ENCODE data around the gene NCOA7.

NCOA7 gene, protein sequence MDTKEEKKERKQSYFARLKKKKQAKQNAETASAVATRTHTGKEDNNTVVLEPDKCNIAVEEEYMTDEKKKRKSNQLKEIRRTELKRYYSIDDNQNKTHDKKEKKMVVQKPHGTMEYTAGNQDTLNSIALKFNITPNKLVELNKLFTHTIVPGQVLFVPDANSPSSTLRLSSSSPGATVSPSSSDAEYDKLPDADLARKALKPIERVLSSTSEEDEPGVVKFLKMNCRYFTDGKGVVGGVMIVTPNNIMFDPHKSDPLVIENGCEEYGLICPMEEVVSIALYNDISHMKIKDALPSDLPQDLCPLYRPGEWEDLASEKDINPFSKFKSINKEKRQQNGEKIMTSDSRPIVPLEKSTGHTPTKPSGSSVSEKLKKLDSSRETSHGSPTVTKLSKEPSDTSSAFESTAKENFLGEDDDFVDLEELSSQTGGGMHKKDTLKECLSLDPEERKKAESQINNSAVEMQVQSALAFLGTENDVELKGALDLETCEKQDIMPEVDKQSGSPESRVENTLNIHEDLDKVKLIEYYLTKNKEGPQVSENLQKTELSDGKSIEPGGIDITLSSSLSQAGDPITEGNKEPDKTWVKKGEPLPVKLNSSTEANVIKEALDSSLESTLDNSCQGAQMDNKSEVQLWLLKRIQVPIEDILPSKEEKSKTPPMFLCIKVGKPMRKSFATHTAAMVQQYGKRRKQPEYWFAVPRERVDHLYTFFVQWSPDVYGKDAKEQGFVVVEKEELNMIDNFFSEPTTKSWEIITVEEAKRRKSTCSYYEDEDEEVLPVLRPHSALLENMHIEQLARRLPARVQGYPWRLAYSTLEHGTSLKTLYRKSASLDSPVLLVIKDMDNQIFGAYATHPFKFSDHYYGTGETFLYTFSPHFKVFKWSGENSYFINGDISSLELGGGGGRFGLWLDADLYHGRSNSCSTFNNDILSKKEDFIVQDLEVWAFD

GRCh38 chr6:125790358-125791150 is at the start of gene NCOA7:
Gene NCOA7, plus strand, starts transcription at chr6:125790960. Its CDS starts 24,395 bp downstream, at chr6:125815355.
- DNase-seq (ENCODE audit: low read depth in 2 of 2) = peak; percentile 61 to 73

- DNase-seq (ENCODE audit: low read depth in 2 of 2) = no peak
Observed at GRCh38 chr6:125741336-125741735, 49.4 kb upstream of the NCOA7 start.

- no peak for DNase-seq (ENCODE audit: low read depth in 2 of 2)
Observed at GRCh38 chr6:125742024-125742423, 48.7 kb upstream of the NCOA7 start.

DNA sequence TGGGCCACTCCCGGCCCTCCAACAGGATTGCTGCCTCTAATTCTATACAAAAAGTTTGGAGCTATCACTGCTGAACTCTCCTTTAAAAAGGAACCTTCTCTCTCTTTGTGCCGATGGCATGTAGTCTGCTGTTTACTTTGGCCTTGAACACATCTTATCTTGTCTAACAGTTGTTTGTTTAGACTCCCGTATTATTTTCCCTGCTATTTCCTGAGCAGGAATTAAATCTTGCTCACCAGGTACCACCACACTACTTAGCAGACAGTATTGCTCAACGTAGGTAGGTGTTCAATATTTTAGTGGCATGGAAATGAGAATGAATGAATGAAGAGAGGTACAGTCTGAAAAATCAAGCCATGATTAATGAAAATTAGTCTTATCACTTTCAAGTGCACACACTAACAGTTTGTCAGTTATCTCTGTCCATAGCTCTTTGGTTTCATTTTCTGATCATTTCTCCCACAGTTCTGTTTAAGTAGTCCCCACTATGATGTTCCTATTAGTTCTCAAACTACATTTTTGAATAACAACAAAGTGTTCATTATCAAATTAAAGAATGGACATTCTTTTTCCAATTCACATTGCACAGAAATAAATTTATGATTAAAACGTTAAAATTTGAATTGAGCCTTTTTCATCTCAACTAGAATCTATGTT is 48.2 kb upstream of the NCOA7 start:
- no peak for DNase-seq (ENCODE audit: low read depth in 2 of 2)

GRCh38 chr6:125743604-125744003 is 47.2 kb upstream of the NCOA7 start:
- no peak for DNase-seq (ENCODE audit: low read depth in 2 of 2)

DNA sequence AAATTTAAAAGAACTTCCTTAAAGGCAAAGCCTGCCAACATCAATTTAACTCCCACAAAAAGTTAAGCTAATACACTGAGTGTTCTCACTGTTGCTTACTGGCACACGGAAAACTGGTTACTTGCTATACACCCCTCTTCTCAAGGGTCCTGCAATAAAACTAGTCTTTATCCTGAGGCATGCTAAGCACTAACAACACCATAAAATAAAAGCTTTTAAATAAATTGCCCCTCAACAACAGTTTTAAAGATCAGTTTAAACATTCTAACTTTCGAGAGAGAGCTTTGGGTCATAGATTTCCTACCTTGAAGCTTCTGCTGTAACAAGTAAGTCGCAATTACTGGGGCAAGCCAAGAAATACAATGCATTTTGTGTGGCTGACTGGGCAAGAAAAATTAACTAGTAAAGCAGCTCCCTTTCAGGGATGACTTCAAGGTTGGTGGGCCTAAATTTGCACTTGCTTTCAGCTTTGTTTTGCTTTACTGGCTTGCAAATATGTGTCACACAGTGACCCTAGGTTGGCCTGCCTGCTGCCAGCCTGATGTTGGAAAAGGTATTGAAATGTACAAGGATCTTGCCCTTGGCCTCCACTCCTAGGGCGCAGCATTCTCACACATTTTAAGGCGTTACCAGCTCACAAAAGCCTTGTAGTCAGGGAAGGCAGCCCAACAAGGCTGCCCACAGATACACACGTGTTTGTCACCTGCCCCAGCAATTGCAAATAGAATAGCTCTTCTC is 45.3 kb upstream of the NCOA7 start:
- no peak for DNase-seq (ENCODE audit: low read depth in 2 of 2)

GRCh38 chr6:125746019-125746414 is 44.7 kb upstream of the NCOA7 start:
- no peak for DNase-seq (ENCODE audit: low read depth in 2 of 2)

GRCh38 chr6:125746731-125747588 is 43.8 kb upstream of the NCOA7 start:
- peak in 1 of 2 experiments; percentile 60 for DNase-seq (ENCODE audit: low read depth in 2 of 2)

DNA sequence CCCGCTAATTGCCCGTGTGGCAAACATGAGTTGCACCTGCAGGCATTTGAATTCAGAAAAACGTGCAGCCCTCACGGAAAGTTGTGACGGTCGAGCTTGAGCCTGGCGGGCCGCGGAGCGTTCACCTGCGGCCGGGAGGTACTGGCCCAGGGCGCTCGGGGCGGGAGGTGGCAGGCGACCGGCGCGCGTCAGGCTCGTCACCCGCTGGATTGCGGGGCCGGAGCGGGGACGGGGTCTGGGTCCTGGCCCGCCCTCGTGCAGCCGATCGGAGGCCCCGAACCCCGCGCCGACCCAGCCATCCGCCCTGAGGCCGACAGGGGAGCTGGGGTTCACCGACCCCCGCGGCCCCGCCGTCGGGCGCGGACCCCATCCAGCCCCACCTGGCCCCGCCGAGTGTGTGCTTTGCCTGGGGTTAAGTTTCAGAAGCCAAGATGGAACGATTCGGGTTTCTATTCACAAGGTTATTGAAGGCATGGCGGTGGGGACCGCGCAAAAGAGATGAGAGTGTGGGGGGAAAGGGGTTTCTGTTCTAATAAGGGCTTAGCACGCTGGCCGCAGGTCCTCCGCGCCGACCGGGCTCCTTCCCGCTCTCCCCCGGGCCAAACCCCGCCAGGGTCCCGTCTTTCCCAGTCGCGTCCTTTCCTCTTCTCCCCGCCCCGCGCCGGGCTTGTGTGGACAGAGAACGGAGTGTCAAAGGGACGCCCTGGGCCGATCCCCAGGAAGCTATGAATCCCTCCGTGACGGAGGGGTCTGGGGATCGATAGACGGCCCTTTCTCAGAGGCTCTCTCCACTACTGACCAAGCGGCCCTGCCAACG is 43.0 kb upstream of the NCOA7 start:
- no peak for DNase-seq (ENCODE audit: low read depth in 2 of 2)

- no peak for DNase-seq (ENCODE audit: low read depth in 2 of 2)
Observed at GRCh38 chr6:125748406-125749172, 42.2 kb upstream of the NCOA7 start.

DNA sequence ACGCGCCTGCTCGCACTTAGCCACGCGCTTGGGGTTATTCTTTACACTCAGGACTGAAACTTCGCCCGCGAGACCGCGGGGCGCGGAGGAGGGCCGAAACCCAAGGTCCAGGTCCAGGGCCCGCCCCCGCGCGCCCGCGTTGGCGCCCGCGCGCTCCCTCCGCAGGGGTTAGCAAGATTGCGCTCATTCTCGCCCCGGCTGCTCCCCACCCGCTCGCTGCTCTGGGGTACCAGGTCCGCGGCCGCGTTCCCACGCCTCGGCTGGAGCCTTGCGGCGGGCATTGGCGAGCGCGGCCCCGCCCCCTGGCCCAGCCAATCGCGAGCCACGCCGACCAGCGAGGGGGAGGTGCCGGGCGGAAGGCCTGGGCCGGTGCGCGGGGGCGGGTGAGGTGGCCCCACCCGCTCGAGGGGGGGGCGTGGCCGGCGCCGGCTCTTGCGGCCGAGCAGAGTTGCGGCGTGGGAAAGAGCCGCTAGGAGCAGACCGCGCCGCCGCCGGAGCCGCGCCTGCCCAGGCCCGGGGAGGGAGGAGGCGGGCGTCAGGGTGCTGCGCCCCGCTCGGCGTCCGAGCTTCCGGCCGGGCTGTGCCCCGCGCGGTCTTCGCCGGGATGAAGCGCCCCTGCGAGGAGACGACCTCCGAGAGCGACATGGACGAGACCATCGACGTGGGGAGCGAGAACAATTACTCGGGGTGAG is 41.4 kb upstream of the NCOA7 start, which contains the start of gene HEY2:
Gene HEY2, plus strand, starts transcription at position 460 of the 692 bp plus-strand sequence. Its CDS starts 145 bp downstream, at position 605.
- peak; percentile 63 to 80 for DNase-seq (ENCODE audit: low read depth in 2 of 2)

DNA sequence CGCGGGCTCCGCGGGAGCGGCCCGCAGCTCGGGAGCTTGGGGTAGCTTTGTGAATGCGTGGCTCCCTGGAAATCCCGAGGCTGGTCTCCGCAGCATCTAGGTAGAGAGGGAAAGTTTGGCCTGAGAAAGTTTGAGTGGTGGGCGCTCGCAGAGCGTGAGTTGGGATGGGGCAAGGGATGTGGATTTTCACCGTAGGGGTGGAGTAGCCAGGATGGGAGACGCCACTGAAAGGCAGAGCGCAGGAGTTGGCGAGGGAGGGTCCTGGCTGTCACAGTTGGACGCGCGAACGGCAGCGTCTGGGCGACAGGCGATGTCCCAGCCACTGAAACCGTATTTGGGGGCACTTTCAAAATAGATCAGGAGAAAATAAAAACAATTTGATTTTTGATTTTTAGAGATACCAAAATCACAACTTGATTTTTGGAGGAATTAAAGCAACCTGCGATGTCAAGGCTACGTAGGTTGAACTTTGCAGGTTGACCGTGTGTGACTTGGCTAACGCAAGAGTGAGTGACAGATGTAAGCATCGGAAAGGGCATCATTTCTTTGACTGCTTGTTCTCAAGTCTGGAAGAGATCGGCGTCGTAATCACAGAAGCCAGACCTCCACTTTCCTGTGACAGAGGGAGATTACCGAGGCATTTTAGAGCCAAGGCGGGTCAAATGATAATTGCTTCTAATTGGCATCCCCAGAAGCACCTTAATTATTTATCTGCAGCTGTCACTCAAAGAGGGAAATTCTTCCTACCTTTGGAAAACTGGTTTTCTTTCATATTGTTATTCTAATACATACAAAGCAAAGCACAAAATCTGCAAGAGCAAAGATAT is 40.7 kb upstream of the NCOA7 start:
- peak in 1 of 2 experiments; percentile 3 for DNase-seq (ENCODE audit: low read depth in 2 of 2)

- DNase-seq (ENCODE audit: low read depth in 2 of 2) = no peak
Observed at GRCh38 chr6:125750692-125751333, 39.9 kb upstream of the NCOA7 start.

GRCh38 chr6:125751334-125751916 is 39.3 kb upstream of the NCOA7 start:
- no peak for DNase-seq (ENCODE audit: low read depth in 2 of 2)

DNA sequence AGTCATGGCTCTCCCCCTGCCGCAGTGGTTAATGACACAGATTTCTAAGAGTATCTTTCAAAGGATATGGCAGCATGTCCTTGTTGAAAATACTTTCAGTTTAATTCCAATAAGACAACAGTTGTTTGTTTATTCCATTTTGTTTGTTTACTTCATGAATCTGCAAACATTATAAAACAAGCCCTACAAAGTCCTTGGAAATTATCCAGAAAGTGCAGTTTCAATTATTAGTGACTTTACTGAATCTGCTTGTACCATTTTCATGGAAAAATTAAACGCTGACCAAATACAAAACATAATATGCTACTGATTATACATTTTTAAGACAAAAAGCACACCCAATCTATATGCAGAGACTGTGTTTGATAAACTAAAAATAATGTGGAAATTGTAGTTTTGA is 38.0 kb upstream of the NCOA7 start:
- no peak for DNase-seq (ENCODE audit: low read depth in 2 of 2)
